Upper lobe of right lung (tissue), 1 donor: ENCODE measurements around the gene CNBD2. TPM values are rescaled to one million over a fixed set of nuclear protein-coding genes. Genes with fewer than 3 reads are reported as not detected.
A peak's percentile ranks its signal among the peaks of the same experiment; 100 is the strongest.
"Not testable (repeated sequence)": the region's sequence is repeated elsewhere in the genome, so short reads cannot be mapped to it uniquely, and the experiment has no call there.

ENCODE experiments used
- ATAC-seq: fragments of 200-7000 bp; cut with Tn5 transposase; one replicate; pipeline ENCODE4 v1.9.1; 2020; ENCODE audit warnings: mild to moderate bottlenecking, moderate library complexity
- DNase-seq: peaks from one replicate; pipeline ENCODE4 v3.0.0-alpha.2; 2020
- H3K27ac ChIP-seq: fragments of 200-600 bp; one replicate; pipeline ENCODE4 v1.8.0; 2022
- H3K27me3 ChIP-seq: fragments of 200-600 bp; one replicate; pipeline ENCODE4 v1.8.0; 2022; ENCODE audit warnings: mild to moderate bottlenecking
- H3K36me3 ChIP-seq: fragments of 200-600 bp; one replicate; pipeline ENCODE4 v1.8.0; 2022
- H3K4me1 ChIP-seq: fragments of 200-600 bp; one replicate; pipeline ENCODE4 v1.8.0; 2022
- H3K4me3 ChIP-seq: fragments of 200-600 bp; one replicate; pipeline ENCODE4 v1.8.0; 2022; ENCODE audit warnings: mild to moderate bottlenecking
- H3K9me3 ChIP-seq: fragments of 200-600 bp; one replicate; pipeline ENCODE4 v1.8.0; 2022
- CTCF ChIP-seq: fragments of 200-600 bp; IDR thresholded peaks from one replicate; pipeline ENCODE4 v1.8.0; 2022; ENCODE audit warnings: antibody characterized with exemption
- intact Hi-C: fragments of 100-400 bp; cut with DNase I; formaldehyde crosslinking; loops from one replicate; pipeline ENCODE4 v1.11.0; 2022
- total RNA-seq: library from RNA; stranded (reverse); fragmentation: NEBNext Ultra II Directional; extraction: Animal tissue kit (Norgen Biotek cat#: 25700); gene quantifications from one replicate; pipeline ENCODE4 v1.2.1, GENCODE V29; 2021
- donor health status: DM: no; HTN: yes; CAD: no; lungs with severe emphysema.

Gene CNBD2
- total RNA-seq, 1 donor from 2014 or later, result 3.4 TPM

GRCh38 chr20:35991142-35991771 lies 22.9 kb downstream of the CNBD2 start:
- peak; percentile 38 for TF ChIP-seq CTCF
- DNase-seq, result no peak
- intact Hi-C loops, result no loop called here
- Histone ChIP-seq H3K36me3 (no peaks in the 10 kb centered on the region), H3K27me3 (no peaks in the 10 kb centered on the region), H3K4me3 (no peak overlapping the region), H3K4me1 (peaks cover 3% of the 10 kb centered on the region), H3K27ac (no peak overlapping the region), H3K9me3 (no peaks in the 10 kb centered on the region)
- ATAC-seq, result no peak

GRCh38 chr20:35992713-35993335 lies 24.4 kb downstream of the CNBD2 start:
- no peak overlapping the region for H3K27ac ChIP-seq
- H3K4me3 ChIP-seq, result no peak overlapping the region
- DNase-seq (no peak), ATAC-seq (peak; percentile 90)
- H3K4me1 ChIP-seq, result peaks cover 3% of the 10 kb centered on the region
- TF ChIP-seq CTCF, result peak; percentile 83
- no peaks in the 10 kb centered on the region for H3K9me3 ChIP-seq
- H3K27me3 ChIP-seq, result no peaks in the 10 kb centered on the region
- intact Hi-C loops, result no loop called here
- H3K36me3 ChIP-seq, result no peaks in the 10 kb centered on the region

- H3K4me1 ChIP-seq, result peaks cover 3% of the 10 kb centered on the region
- no peak overlapping the region for H3K4me3 ChIP-seq
- DNase-seq (peak; percentile 93), ATAC-seq (peak; percentile 98)
- H3K9me3 ChIP-seq, result no peaks in the 10 kb centered on the region
- intact Hi-C loops, result loop anchor here (5.0 kb wide), 1 partner anchor 142 kb away; no protein-coding TSS in a partner anchor
- no peak overlapping the region for H3K27ac ChIP-seq
- TF ChIP-seq CTCF, result peak; percentile 90
- no peaks in the 10 kb centered on the region for H3K36me3 ChIP-seq
- no peaks in the 10 kb centered on the region for H3K27me3 ChIP-seq
Observed at GRCh38 chr20:35994994-35995453, 26.6 kb downstream of the CNBD2 start.

GRCh38 chr20:35996492-35996891 lies 28.1 kb downstream of the CNBD2 start:
- intact Hi-C loops, result loop anchor here (5.0 kb wide), 1 partner anchor 141 kb away; no protein-coding TSS in a partner anchor
- H3K4me1 ChIP-seq, ATAC-seq, DNase-seq, H3K4me3 ChIP-seq, H3K9me3 ChIP-seq, H3K36me3 ChIP-seq, H3K27me3 ChIP-seq, H3K27ac ChIP-seq: not testable (repeated sequence)

GRCh38 chr20:36001331-36001730 lies 32.9 kb downstream of the CNBD2 start:
- H3K4me3 ChIP-seq, DNase-seq, H3K4me1 ChIP-seq, H3K9me3 ChIP-seq, H3K36me3 ChIP-seq, H3K27ac ChIP-seq, intact Hi-C loops, ATAC-seq, H3K27me3 ChIP-seq: not testable (repeated sequence)

GRCh38 chr20:36002855-36003254 lies 34.5 kb downstream of the CNBD2 start:
- no peak overlapping the region for H3K4me3 ChIP-seq
- no peaks in the 10 kb centered on the region for H3K27me3 ChIP-seq
- H3K9me3 ChIP-seq, result no peaks in the 10 kb centered on the region
- no peak for TF ChIP-seq CTCF
- no peak overlapping the region for H3K27ac ChIP-seq
- intact Hi-C loops, result no loop called here
- ATAC-seq, result no peak
- H3K36me3 ChIP-seq, result no peaks in the 10 kb centered on the region
- H3K4me1 ChIP-seq, result no peaks in the 10 kb centered on the region
- DNase-seq, result no peak
